ENCODE measurements around the gene PLA2R1.

DNA sequence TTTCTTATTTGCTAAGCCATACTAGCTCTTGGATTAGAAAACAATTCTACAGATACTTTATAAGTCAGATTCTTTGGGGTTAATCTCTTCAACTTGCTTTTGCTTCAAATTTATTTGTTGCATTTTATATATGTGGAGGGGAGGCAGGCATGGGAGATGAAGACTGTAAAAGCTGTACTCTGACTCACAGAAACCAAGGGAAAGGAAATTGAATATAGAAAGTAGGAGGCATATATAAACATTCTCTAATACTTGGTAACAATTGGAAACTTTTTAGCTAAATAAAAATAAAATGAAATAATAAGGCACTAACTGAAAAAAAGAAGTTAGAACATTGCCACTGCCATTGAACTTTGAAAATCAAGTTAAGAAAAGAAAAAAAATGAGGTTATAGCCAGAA is 21.3 kb downstream of the PLA2R1 start:
- TF ChIP-seq, protein P1, sequence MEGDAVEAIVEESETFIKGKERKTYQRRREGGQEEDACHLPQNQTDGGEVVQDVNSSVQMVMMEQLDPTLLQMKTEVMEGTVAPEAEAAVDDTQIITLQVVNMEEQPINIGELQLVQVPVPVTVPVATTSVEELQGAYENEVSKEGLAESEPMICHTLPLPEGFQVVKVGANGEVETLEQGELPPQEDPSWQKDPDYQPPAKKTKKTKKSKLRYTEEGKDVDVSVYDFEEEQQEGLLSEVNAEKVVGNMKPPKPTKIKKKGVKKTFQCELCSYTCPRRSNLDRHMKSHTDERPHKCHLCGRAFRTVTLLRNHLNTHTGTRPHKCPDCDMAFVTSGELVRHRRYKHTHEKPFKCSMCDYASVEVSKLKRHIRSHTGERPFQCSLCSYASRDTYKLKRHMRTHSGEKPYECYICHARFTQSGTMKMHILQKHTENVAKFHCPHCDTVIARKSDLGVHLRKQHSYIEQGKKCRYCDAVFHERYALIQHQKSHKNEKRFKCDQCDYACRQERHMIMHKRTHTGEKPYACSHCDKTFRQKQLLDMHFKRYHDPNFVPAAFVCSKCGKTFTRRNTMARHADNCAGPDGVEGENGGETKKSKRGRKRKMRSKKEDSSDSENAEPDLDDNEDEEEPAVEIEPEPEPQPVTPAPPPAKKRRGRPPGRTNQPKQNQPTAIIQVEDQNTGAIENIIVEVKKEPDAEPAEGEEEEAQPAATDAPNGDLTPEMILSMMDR (IDR thresholded peaks at IDR 0.05) = no peak
- TF ChIP-seq POLR2A (IDR thresholded peaks at IDR 0.05) = no peak

Data from ovary (tissue), 3 donors.